Measurements from ENCODE around the gene KRTAP9-9.
"Not testable (repeated sequence)": the region's sequence is repeated elsewhere in the genome, so short reads cannot be mapped to it uniquely, and the experiment has no call there.

The KRTAP9-9 gene

DNA sequence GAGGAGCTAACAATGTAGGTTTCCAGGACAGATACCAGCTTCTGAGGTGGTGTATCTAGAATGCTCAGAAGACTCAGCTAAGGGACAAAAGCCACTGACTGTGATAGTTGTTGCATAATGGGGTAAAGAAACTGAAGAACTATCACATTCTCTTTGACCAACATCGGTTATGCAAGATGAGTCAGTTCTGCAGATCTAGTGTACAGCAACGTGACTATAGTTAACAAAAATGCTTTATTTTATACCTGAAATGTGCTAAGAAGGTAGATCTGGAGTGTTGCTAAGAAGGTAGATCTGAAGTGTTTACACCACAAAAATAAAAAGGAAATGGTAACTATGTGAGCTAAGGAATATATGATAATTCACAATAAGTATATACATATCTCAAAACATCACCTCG is 12.5 kb downstream of the KRTAP9-9 start:
- DNase-seq = no peak

DNA sequence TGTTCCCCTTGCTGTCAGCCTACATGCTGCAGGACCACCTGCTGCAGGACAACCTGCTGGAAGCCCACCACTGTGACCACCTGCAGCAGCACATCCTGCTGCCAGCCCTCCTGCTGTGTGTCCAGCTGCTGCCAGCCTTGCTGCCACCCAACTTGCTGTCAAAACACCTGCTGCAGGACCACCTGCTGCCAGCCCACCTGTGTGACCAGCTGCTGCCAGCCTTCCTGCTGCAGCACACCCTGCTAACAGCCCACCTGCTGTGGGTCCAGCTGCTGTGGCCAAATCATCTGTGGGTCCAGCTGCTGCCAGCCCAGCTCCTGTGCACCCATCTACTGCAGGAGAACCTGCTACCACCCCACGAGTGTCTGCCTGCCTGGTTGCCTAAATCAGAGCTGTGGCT is 16.1 kb downstream of the KRTAP9-9 start:
- not testable (repeated sequence) for DNase-seq

DNA sequence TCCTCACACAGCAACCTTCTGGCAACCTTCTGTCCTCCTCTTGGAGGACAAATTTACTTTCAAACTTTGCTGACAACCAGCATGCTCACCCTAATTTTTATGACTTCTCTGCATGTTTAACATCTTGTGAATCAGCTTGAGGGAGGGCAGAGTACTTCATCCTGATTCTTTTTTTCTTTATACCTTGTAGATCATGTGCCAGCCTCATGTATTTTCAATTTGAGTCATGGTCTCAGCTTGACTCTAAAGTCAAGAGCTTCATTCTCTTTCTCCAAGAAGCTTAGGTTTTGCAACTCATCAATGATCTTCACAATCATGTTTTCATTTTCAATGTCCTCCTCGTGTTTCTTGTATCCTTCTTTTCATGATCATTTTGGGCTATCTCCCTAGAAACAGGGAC is 16.7 kb downstream of the KRTAP9-9 start:
- no peak for DNase-seq

DNA sequence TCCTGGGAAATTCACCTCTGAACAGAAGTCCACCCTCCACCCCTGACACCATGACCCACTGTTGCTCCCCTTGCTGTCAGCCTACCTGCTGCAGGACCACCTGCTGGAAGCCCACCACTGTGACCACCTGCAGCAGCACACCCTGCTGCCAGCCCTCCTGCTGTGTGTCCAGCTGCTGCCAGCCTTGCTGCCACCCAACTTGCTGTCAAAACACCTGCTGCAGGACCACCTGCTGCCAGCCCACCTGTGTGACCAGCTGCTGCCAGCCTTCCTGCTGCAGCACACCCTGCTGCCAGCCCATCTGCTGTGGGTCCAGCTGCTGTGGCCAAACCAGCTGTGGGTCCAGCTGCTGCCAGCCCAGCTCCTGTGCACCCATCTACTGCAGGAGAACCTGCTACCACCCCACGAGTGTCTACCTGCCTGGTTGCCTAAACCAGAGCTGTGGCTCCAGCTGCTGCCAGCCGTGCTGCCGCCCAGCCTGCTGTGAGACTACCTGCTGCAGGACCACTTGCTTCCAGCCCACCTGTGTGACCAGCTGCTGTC is 20.5 kb downstream of the KRTAP9-9 start, which contains the start of gene KRTAP9-7:
KRTAP9-7 (plus strand) TSS at position 51 of the 543 bp plus-strand sequence; CDS start at position 51, 0 bp downstream.
- DNase-seq = not testable (repeated sequence)

DNA sequence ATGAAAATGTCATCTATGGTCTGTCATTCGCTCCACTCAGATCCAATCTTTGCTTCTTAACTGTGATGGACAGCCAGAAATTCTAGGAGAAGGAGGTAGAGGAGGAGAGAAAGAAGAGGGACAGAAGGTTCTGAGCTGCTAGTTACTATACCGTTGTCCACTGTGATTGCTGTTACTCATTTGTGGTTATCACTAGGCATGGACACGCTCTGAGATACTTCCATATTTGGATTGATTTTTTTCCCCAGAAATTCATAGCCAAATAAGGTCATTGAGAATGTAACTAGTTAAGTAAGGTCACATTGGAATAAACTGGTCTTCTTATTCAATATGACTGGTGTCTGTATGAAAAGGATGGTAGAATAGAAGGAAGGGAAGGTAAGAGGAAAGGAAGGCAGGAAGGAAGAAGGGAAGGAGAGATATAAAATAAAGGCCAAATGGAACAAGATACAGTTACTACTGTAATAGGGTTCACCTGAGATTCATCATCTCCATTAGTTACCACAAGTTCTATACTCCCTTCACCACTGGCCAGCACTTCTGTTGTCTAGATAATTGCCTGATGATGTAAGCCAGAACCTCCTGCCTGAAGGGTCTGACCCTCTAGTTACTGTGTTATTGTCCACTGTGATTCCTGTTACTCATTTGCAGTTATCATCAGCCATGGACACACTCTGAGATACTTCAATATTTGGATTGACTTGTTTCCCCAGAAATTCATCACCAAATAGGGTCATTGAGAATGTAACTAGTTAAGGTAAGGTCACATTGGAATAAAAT is 23.2 kb downstream of the KRTAP9-9 start:
- no peak for DNase-seq

DNA sequence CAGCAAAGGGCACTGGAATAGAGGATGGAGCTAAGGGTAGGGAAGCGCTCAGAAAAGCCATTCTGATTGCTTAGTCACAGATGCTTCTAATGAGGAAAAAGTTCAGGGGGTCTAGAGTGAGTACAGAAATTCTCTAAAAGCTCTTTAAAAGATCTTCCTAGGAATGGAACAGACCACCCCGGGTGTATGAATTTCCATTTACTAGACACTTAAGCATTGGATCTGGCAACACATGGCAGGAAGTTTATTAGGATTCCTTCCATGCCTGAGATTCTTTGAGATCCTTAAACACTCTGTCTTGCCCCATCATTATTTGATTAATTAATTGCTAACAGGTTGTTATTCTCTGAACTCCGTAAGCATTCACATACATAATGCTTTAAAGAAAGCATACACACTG is 28.9 kb downstream of the KRTAP9-9 start:
- no peak for DNase-seq

DNA sequence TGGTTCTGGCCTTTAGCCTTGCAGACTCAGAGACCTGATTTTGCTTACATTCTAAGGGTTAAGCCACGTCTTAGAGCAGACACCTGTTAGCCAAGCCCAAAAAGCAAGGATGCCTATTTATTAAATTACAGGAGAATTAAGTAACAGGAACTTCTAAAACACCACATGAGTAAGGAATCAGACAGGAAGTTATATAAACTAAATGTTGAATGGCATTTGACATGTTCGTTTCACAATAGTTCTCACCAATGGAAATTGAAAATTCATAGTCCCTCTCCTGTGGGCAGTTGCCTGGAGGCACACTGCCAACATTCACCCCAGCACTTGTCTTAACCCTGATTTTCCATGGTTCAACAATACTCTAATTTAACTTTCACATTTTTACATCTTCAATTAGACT is 29.4 kb downstream of the KRTAP9-9 start:
- DNase-seq = no peak

DNA sequence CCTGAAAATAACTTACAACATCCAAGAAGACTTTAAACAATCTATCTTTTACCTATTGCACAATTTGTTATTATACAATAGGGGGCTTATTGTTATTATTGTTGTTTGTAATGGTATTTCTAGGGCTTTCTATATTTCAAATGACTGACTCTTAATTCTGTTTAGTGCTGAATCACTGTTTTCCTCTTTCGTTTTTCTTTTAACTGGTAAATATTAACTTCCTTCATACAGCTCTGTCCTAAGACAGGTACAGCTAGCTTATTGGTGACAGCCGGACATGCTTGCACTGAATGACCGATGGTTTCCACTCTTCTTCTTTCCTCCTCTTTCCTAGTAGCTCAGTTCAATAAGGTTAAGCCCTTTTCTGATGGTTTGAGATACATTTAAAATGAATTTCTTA is 31.9 kb downstream of the KRTAP9-9 start:
- no peak for DNase-seq

DNA sequence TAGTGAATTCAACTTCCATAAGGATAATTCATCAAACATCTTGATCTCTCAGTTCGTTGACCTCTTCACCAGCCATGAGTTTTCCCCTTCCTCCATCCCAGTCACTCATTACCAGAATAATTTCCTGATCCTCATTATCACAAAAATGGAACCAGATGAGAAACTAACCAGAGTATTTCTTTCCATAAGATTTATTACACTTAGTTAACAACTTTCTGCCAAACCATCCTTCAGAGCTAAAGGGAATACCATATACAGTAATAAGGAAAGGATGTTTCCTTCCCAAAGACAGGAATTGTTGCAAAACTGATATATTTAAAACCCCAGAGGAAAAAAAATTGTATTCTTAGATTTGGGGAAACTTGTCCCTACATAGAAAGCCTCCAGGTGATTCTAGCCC is 38.8 kb downstream of the KRTAP9-9 start:
- DNase-seq = no peak

DNA sequence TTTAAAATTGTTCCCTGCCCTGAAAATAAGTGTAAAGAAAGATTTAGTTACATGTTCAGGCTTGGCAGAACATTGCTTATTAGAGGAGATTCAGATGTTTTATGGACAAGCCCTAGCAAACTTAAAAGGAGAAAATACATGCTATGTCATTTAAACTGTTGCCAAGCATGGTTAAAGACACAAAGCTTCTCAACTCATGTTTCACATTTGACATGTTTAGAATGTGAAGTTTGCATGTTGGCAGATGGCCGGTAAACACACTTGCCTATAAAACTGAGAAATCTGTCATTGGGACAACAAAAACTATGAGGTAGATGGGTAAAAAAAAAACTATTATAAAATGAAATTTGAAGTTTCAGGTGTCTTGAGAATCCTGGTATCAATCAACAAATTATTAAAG is 41.7 kb downstream of the KRTAP9-9 start:
- DNase-seq = no peak

DNA sequence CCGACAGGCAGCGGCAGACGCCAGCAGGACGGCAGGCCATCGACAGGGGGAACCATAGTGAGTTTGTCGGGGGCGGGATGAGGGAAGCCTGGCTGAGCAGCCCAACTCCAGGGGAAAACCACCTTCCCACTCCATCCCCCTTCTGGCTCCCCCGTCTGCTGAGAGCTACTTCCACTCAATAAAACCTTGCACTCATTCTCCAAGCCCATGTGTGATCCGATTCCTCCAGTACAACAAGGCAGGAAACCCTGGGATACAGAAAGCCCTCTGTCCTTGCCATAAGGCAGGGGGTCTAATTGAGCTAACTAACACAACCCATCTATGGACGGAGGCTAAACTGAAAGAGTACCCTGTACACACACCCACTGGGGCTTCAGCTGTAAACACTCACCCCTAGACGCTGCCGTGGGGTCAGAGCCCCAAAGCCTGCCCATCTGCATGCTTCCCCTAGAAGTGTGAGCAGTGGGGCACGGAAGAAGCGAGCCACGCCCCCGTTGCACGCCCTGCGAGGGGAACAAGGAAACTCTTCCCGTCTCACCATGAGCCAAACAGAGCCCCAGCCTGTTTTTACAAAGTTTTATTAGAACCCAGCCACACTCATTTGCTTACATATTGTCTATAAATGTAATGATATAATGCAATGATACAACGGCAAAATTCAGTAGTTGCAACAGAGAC is 43.4 kb downstream of the KRTAP9-9 start:
- DNase-seq = no peak

DNA sequence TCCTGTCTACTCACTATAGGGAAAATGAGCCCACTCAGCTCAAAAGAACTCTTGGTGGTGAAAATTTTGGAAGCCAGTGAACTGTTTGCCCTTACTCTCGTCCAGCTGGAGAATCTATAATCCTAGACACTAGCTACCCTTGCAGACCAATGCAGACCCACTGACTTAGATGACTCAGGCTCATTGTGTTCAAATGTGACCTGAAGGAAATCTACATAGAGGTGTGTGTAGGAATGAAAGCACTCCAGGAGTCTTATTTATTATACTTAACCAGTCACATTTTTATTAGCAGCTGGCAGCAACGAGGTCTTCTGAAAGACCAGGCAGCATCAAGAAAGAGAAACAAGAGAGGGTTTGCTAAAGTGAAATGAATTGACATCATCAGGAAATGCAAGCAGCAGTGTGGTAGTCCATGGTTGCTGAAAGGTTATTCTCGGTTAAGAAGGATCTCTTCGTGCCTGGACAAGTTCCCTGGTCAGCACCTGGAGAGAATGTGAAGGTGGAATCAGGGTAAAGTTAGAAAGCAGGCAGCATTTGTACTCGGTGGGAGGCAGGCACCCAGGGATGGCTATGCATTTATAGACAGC is 46.1 kb downstream of the KRTAP9-9 start:
- DNase-seq = no peak

DNA sequence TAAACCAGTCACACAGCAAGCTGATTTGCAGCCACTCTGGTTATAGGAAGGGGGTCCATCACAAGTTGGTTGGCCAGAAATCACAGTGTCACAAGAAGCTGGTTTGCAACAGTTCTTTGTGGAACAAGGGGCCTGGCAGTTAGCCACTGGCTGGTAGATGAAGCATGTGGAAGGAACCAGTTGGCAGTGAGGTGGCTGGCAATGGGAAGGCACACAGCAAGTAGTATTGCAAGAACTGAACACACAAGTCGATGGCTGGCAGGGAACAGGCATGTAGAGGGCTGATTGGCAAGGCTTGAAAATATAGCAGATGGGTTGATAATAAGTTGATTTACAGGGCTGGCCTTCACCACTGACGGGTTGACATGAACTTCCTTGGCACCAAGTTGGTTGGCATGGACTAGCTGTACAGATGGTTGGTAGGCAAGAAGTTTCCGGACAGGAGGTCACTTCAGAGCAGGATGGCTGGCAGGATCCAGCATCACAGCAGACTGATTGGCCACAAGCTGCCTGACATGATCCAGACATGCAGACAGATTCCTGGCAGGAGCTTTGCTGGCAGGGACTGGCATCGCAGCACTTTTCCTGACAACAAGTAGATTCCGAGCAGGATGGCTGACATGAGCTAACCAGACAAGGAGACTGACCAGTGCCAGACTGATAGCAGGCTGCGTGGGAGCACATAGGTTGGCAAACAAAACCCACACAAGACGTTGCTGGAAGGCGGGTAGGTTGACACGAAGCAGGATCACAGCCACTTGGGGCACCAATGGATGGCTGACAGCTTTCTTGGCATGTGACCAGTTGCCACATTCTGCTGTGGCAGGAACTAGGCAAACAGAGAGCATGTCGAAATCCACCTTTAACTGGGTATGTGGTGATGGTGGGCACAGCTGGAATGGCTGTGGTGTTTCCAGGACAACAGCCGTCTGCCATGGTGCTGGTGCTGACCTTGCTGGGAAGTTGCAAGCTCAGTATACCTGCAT is 47.0 kb downstream of the KRTAP9-9 start, which contains the start of gene KRTAP29-1:
KRTAP29-1 (minus strand) TSS at position 936 of the 986 bp plus-strand sequence; CDS start at position 936, 0 bp downstream.
- DNase-seq = no peak

DNA sequence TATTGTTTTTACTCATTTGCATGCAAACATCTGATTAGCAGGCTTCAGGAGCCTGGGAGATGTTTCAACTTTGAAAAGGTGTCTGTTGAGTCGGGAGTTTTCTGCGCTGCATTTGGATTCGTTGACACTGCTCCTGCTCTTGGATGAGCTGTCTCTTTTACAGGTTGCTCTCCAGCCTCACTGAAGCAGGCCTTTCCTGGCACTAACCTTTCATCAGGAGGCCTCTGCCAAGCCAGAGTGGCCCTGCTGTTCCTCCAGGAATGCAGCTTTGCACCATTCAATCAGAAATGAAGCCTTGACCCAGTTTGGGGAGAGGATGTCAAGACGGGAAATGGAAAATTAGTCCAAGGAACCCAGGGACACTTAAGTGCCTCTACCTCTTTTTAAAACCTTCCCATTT is 47.8 kb downstream of the KRTAP9-9 start:
- no peak for DNase-seq

DNA sequence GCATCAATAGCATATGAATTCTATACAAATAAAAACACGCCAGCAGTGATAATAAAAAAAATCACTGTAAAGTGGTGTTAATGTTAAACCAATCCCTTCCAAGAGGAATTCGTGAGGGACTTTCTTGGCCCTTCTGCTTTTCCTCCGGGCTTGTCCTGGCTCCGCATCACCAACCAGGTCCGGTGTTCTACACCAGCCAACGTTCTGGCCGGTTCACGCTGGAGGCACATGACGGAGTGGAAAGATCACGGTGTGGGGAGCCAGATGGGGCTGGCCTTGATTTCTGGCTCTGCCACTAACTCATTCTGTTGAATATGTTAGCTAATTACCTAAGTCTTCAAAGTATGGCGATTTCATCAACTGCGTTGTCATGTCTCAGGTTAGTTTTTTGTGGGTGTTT is 48.9 kb downstream of the KRTAP9-9 start:
- DNase-seq = no peak

Data from NCI-H2171 treated with DMSO at 0.1 percent for 48 hours (cell line).